RWPE1 (cell line): Measurements from ENCODE around the gene TTC34.

ENCODE experiments used
- CTCF ChIA-PET: fragments of 350-600 bp; sonication (Branson Sonifier 250); formaldehyde crosslinking; extraction: SDS; loops from one replicate; lab custom pipeline; 2021; lab: Yijun Ruan, JAX
- POLR2A ChIA-PET: fragments of 400-600 bp; formaldehyde crosslinking; extraction: SDS; loops from one replicate; lab custom pipeline; 2020; ENCODE audit warnings: antibody characterized with exemption; ENCODE audit not compliant: low non-redundant PET; lab: Yijun Ruan, JAX
- DNase-seq: peaks from one replicate; pipeline ENCODE4 v3.0.0; 2012; ENCODE audit warnings: low spot score
- H3K27ac ChIP-seq: fragments of 450-650 bp; 2 replicates; pipeline ENCODE4 v1.5.1; 2017
- CTCF ChIP-seq: fragments of 450-650 bp; conservative IDR thresholded peaks from 2 replicates; pipeline ENCODE4 v1.5.1; 2017; ENCODE audit warnings: low read depth, mild to moderate bottlenecking

Gene TTC34

DNA sequence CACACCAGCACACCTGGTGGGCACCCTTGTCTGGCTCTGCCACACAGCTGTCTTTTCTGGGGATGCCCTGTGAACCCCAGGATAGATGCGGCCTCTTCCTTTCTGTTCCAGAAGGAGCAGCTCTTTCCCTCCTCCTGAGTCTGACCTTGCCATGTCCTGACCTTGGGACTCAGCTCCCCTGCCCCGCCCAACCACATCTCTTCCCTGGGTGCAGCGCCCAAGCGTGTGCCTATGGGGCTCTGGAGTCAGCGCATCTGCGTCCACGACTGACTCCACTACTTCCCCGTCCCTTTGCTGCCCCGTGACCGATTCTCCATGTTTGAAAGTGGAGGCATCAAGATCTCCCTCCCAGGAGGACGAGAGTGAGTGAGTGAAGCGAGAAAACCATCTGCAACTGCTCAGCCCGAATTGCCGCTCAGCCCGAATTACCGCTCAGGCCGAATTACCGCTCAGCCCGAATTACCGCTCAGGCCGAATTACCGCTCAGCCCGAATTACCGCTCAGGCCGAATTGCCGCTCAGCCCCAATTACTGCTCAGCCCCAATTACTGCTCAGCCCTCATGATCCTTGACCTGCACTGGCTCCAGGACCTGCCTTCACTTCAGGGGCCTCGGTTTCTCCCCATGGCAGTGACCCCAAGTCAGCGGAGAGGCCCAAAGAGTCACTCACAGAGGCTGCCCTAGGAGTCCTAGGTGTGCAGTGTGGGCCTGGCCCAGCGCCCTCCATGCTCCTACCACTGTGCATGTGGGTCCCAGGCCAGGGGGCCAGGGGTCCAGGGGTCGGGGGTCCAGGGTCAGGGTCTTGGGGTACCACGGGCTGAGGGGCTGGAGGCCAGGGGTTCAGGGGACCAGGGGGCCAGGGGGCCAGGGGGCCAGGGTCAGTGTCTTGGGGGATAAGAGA, 18.6 kb upstream of the TTC34 start:
- POLR2A ChIA-PET, result no interaction called here
- TF ChIP-seq CTCF, result no peak
- CTCF ChIA-PET, result no interaction called here
- no peak for DNase-seq
- no peak overlapping the region for H3K27ac ChIP-seq

DNA sequence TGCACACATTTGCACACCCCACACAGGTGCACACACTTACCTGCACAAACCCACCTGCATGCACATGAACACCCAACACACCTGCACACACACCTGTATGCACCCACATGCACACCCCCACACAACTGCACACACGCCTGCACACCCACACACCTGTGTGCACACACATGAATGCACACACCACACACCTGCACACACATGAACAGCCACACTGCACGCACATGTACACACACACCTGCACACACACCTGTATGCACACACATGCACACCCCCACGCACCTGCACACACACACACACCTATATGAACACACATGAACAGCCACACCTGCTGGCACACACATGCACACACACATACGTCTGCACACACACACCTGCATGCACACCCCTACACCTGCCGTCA, 17.9 kb upstream of the TTC34 start:
- CTCF ChIA-PET, result no interaction called here
- H3K27ac ChIP-seq, result no peak overlapping the region
- TF ChIP-seq CTCF, result no peak
- DNase-seq, result no peak
- POLR2A ChIA-PET, result no interaction called here

- TF ChIP-seq CTCF, result no peak
- no peak for DNase-seq
- H3K27ac ChIP-seq, result no peak overlapping the region
- POLR2A ChIA-PET, result no interaction called here
- CTCF ChIA-PET, result no interaction called here
Measured at GRCh38 chr1:2817784-2818564, 16.5 kb upstream of the TTC34 start.

GRCh38 chr1:2816786-2817185, 15.3 kb upstream of the TTC34 start:
- POLR2A ChIA-PET, result no interaction called here
- CTCF ChIA-PET, result interaction anchor here (0.6 kb wide), 1 partner anchor 608 kb away, joined by 3 read pairs; no protein-coding TSS in a partner anchor
- no peak for TF ChIP-seq CTCF
- H3K27ac ChIP-seq, result no peak overlapping the region
- DNase-seq, result no peak

DNA sequence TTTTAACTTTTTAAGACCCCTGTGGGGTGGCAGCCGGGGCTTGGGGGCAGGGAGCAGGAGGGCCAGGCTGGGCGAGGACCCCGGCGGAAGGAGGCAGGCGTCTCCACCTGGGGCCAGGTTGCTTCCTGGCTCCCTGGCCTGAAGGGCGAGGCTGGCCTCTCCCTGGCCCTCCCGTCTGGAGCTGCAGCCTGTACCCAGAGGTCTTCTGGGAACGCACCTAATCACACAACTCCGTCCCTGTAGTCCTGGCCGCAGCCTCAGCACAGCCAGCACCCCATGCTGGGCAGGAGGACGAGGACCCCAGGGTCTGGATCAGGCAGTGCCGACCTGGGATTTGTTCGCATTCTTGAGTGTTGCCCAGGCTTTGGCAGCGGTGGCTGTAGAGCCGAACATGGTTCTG, 14.1 kb upstream of the TTC34 start:
- no peak for TF ChIP-seq CTCF
- no peak overlapping the region for H3K27ac ChIP-seq
- DNase-seq, result no peak
- CTCF ChIA-PET, result no interaction called here
- POLR2A ChIA-PET, result no interaction called here

- POLR2A ChIA-PET, result no interaction called here
- CTCF ChIA-PET, result no interaction called here
- H3K27ac ChIP-seq, result no peak overlapping the region
- no peak for TF ChIP-seq CTCF
- DNase-seq, result no peak
Measured at GRCh38 chr1:2814511-2815075, 13.1 kb upstream of the TTC34 start.
